DMS153 (cell line): ENCODE data around the gene POLR1B.
"Not testable (repeated sequence)": the region's sequence is repeated elsewhere in the genome, so short reads cannot be mapped to it uniquely, and the experiment has no call there.

Source experiments
- DNase-seq: peaks from one replicate; lab custom pipeline; 2025; lab: John Stamatoyannopoulos, UW

The POLR1B gene

DNA sequence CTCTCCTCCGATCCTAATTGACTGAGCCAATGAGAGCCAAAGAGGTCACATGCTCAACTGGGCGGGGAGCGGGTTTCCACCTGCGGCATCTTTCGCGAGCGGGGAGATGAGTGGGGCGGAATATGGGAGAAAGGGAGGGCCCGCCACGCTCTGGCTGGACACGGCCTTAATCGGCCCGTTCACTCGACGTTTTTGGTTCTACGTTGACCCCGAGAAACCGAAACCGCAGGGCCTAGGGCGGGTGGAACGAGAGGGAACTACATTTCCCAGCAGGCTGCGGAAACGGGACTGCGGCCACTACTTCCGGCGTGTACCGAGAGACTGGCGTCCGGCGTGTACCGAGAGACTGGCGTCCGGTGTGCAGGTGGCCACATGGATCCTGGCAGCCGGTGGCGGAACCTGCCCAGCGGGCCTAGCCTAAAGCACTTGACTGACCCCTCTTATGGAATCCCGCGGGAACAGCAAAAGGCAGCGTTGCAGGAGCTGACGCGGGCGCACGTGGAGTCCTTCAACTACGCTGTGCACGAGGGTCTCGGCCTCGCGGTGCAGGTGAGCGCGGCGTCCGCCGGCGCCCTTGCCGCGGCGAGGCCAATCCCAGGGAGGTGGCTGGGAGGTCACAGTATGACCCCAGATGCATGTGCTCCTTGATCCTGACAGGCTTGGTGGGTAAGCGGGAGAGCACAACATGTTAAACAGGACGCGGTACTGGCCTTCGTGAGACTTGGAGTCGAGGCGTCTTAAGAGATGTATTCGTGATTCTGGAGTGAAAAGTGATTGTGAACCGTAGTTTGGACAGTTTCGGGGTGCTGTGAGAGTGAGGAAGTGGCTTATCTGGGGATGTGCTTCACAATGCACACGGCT lies at the start of gene POLR1B:
TSS of gene POLR1B (plus strand) at position 343 of the 861 bp plus-strand sequence. CDS start at position 373, 30 bp downstream.
- DNase-seq: peak; percentile 73

DNA sequence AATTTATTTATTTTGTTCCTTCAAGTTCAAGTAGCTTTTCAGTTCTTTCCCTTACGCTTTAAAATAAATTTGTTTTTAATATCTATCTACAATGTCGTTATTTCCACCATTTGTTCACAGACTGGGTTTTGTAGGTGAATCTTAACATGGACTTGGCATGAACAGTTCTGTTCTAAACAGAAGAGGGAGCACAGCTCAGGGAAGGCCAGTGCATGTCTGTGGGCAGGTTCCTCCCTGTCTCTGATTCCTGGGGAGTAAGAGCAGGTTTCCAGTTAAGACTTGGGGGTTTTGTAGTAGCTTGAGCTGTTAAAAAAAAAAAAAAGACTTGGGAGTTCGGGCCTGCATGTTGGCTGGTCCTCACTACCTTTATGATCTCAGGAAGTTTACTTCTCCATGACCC lies 49.2 kb upstream of the POLR1B start:
- no peak for DNase-seq

- DNase-seq: no peak
Observed at GRCh38 chr2:112493858-112494648, 48.2 kb upstream of the POLR1B start.

- no peak for DNase-seq
Observed at GRCh38 chr2:112494828-112495227, 47.4 kb upstream of the POLR1B start.

DNA sequence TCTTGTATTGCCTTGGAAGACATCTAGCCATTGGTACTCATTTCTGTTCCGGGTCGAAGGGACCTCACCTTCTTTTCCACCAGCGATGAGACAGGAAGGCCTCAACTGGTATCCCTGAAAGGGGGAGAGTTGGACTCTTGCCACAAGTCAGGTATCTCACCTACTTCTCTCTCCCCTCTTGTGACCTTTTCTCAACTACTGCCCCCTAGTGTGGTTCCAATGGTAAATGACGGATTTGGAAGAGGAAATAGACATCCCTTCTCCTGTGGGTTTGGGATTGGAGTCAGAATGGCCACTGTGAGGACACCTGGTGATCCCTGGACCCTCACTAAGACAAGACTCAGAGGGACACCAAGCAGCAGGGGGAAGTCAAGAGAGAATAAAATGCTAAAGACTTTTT lies 46.4 kb upstream of the POLR1B start:
- not testable (repeated sequence) for DNase-seq

- DNase-seq: peak; percentile 16
Observed at GRCh38 chr2:112500850-112501484, 41.3 kb upstream of the POLR1B start.

DNA sequence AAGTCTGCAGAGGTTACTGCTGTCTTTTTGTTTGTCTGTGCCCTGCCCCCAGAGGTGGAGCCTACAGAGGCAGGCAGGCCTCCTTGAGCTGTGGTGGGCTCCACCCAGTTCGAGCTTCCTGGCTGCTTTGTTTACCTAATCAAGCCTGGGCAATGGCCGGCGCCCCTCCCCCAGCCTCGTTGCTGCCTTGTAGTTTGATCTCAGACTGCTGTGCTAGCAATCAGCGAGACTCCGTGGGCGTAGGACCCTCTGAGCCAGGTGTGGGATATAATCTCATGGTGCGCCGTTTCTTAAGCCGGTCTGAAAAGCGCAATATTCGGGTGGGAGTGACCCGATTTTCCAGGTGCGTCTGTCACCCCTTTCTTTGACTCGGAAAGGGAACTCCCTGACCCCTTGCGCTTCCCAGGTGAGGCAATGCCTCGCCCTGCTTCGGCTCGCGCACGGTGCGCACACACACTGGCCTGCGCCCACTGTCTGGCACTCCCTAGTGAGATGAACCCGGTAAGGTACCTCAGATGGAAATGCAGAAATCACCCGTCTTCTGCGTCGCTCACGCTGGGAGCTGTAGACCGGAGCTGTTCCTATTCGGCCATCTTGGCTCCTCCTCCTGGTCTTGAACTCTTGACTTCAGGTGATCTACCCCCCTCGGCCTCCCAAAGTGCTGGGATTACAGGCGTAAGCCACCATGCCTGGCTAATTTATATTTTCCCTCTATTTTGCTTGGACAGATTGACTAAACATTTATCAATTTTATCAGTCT lies 32.8 kb upstream of the POLR1B start:
- DNase-seq: not testable (repeated sequence)

DNA sequence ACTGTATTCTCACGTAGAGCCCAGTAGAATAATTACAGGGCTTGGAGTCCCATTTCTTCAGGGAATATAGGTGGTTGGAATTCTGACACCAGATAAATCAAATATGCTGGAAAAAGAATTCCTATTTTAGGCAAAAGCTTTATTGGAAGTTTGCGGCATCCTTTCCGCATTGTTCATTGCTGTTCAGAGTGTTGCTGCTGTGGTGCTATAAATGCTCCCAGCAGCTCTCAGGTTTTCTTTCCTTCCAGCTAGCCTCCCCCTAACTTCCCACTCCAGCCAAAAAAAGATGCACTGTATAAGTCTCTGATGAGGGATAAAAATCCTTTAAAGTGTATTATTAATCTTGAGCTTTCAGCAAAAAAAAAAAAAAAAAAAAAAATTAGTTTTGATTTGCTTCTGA lies 25.5 kb upstream of the POLR1B start:
- no peak for DNase-seq

DNA sequence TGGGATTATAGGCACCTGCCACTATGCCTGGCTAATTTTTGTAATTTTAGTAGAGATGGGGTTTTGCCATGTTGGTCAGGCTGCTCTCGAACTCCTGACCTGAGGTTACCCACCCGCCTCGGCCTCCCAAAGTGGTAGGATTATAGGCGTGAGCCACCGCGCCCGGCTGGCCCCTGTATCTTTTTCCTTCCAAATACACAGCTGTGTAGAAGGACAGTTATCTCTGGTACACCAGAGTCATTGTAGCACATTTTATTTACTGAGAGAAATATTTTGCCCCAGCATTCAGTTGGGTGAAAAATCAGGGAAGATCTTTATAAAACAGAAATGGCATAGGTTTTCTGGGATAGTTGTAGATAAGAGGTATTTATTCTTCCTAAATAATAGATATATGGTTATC lies 23.5 kb upstream of the POLR1B start:
- DNase-seq: no peak

DNA sequence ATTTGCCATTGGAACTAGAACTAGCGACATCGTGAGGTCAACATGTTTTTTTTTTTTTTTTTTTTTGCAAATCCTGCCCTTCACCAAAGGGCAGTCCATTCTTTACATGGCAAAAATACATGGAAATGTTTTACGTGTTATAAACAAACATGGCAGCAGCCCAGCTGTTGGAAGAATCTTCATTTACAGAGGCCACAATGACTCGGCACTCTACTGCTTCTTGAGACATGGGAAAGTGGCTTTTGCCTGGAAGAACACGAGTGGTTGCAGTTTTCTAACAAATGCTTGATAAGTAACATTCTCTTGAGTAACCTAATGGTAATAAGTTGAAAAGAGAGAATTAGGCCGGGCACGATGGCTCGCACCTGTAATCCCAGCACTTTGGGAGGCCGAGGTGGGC lies 22.8 kb upstream of the POLR1B start:
- no peak for DNase-seq

- no peak for DNase-seq
Observed at GRCh38 chr2:112520234-112520783, 22.0 kb upstream of the POLR1B start.

- no peak for DNase-seq
Observed at GRCh38 chr2:112523291-112523777, 18.9 kb upstream of the POLR1B start.

GRCh38 chr2:112524276-112524675 lies 18.0 kb upstream of the POLR1B start:
- not testable (repeated sequence) for DNase-seq

DNA sequence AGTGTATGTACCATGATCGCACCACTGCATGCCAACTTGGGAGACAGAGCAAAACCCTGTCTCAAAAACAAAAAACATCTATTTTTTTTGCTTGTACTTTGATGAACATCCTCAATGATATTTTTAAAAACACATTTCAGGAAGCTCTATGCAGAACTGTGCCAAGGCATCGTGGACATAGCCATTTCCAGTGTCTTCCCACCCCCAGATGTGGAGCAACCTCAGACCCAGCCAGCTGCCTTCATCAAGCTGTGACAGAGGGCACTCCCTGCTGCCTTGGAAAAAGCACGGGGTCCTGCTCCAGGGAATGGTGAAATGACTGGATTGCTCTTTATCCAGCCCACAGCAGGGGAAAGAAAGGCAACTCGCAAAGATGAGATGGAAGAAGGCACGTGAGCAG lies 13.7 kb upstream of the POLR1B start:
- no peak for DNase-seq

DNA sequence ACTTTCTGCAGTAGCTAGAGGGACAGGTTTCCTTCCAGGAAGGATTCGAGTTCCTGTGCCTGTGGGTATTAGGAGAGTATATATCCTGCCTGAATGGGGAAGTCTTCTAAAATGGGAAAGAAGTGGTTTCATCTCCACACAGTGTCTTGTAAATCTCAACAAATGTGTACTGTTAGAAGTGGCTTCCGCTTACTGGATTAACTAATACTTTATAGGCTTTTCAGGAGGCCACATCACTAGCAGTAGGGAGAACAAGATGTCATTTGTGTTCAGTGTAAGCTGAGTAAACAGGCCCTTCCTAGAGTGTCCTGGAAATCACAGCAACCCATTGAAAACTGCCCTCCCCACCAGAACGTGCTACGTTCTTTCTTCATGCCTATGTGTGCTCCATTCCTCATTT lies 12.5 kb upstream of the POLR1B start:
- DNase-seq: no peak

DNA sequence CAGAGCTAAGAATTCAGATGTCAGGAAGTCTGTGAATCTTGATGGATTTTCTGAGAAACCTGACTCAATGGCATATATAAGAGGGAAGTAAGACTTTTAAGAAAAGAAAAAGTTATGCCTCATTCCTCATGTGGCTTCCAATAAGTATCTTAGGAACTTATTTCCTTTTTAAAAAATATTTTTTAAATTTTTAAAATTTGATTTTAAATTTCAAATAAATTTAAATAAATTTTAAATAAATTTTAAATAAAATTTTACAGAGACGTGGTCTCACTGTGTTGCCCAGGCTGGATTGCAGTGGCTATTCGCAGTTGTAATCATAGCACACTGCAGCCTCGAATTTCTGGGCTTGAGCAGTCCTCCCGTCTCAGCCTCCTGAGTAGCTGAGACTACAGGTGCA lies 11.5 kb upstream of the POLR1B start:
- no peak for DNase-seq

DNA sequence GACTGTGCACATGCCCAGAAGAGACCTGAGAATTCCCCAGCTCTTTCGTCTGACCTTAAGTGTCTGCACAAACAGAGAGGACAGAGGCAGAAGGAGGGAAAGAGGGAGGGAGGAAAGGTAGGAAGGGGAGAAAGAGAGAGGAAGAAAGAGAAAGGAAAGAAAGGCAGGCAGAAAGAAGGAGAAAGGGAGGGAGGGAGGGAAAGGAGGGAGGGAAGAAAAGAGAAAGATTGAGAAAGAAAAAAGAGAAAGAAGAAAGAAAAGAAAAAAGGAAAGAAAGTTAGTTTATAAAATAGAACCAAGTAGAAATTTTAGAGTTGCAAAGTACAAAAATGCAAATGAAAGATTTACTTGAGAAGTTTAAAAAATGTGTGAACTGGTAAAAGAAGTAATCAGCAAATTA lies 7.4 kb upstream of the POLR1B start:
- DNase-seq: no peak

- not testable (repeated sequence) for DNase-seq
Observed at GRCh38 chr2:112536665-112537064, 5.6 kb upstream of the POLR1B start.

DNA sequence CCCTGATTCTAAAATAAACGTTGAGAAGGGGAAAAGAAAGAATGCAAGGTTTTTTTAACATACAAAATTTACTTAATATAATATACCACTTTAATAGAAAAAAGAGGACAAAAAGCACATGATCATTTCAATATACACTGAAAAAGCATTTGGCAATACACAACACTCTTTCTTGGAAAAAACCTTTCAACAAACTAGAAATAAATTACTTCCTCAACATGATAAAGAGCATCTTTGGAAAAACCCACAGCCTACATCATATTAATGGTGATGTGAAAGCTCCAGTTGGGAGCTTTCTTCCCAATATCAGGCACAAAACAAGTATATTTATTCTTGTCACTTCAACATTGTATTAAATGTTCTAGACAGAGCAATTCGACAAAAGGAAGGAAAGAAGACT lies 3.0 kb upstream of the POLR1B start:
- no peak for DNase-seq

GRCh38 chr2:112540906-112541305 lies 1.4 kb upstream of the POLR1B start:
- DNase-seq: no peak
